Right ventricle myocardium superior (tissue), 1 donor: ENCODE measurements around the gene FBN2. TPM values are rescaled to one million over a fixed set of nuclear protein-coding genes. Genes with fewer than 3 reads are reported as not detected.
A peak's percentile ranks its signal among the peaks of the same experiment; 100 is the strongest.

ENCODE experiments used
- ATAC-seq: fragments of 200-7000 bp; cut with Tn5 transposase; one replicate; pipeline ENCODE4 v1.9.1; 2020; ENCODE audit warnings: mild to moderate bottlenecking; ENCODE audit not compliant: poor library complexity
- DNase-seq: peaks from one replicate; pipeline ENCODE4 v3.0.0-alpha.2; 2020
- intact Hi-C: fragments of 100-400 bp; cut with DNase I; formaldehyde crosslinking; loops from one replicate; pipeline ENCODE4 v1.11.2; 2022
- long read RNA-seq: library from polyadenylated mRNA; unstranded; transcript quantifications from one replicate; pipeline ENCODE4 v2.0.0, GENCODE V29; 2021
- total RNA-seq: library from RNA; stranded (reverse); fragmentation: NEBNext Ultra II Directional; extraction: Animal tissue kit (Norgen Biotek cat#: 25700); gene quantifications from one replicate; pipeline ENCODE4 v1.2.1, GENCODE V29; 2021
- donor health status: DM: no; HTN: yes; CAD: no; lungs with severe emphysema.

Gene FBN2
- 23.5 TPM for total RNA-seq
- long read RNA-seq, partial matches to known transcripts: 16 of 25 reads
- long read RNA-seq, other reads (novel, unspliced or antisense): 8 of 25 reads

GRCh38 chr5:128538000-128538249 is at the start of gene FBN2:
TSS of gene FBN2 (minus strand) at chr5:128538245. CDS start at chr5:128537603, 642 bp downstream.
- intact Hi-C loops: no loop called here
- no peak for ATAC-seq
- no peak for DNase-seq

- ATAC-seq: no peak
- intact Hi-C loops: no loop called here
- DNase-seq: no peak
Measured at GRCh38 chr5:128587275-128587674, 49.2 kb upstream of the FBN2 start.

GRCh38 chr5:128586848-128587247 is 48.8 kb upstream of the FBN2 start:
- intact Hi-C loops: no loop called here
- DNase-seq (no peak), ATAC-seq (no peak)

GRCh38 chr5:128579639-128580038 is 41.6 kb upstream of the FBN2 start:
- intact Hi-C loops: no loop called here
- ATAC-seq (no peak), DNase-seq (no peak)

GRCh38 chr5:128579093-128579492 is 41.0 kb upstream of the FBN2 start:
- no peak for ATAC-seq
- DNase-seq: no peak
- intact Hi-C loops: no loop called here

GRCh38 chr5:128574041-128574440 is 36.0 kb upstream of the FBN2 start:
- intact Hi-C loops: no loop called here
- DNase-seq (no peak), ATAC-seq (no peak)

- intact Hi-C loops: no loop called here
- DNase-seq (no peak), ATAC-seq (no peak)
Measured at GRCh38 chr5:128572930-128573319, 34.9 kb upstream of the FBN2 start.

GRCh38 chr5:128572051-128572929 is 34.2 kb upstream of the FBN2 start:
- intact Hi-C loops: no loop called here
- DNase-seq (no peak), ATAC-seq (no peak)

GRCh38 chr5:128566178-128566577 is 28.1 kb upstream of the FBN2 start:
- ATAC-seq (no peak), DNase-seq (no peak)
- intact Hi-C loops: no loop called here

GRCh38 chr5:128559300-128560297 is 21.6 kb upstream of the FBN2 start:
- DNase-seq (no peak), ATAC-seq (no peak)
- intact Hi-C loops: no loop called here

GRCh38 chr5:128553747-128554146 is 15.7 kb upstream of the FBN2 start:
- intact Hi-C loops: no loop called here
- ATAC-seq (no peak), DNase-seq (no peak)

GRCh38 chr5:128551476-128551875 is 13.4 kb upstream of the FBN2 start:
- ATAC-seq (no peak), DNase-seq (no peak)
- intact Hi-C loops: no loop called here

GRCh38 chr5:128549496-128549895 is 11.5 kb upstream of the FBN2 start:
- intact Hi-C loops: no loop called here
- ATAC-seq (no peak), DNase-seq (no peak)

GRCh38 chr5:128546658-128547281 is 8.7 kb upstream of the FBN2 start:
- intact Hi-C loops: no loop called here
- ATAC-seq (no peak), DNase-seq (no peak)

GRCh38 chr5:128541385-128541784 is 3.3 kb upstream of the FBN2 start:
- intact Hi-C loops: no loop called here

GRCh38 chr5:128539038-128539429 is 989 bp upstream of the FBN2 start:
- ATAC-seq (peak; percentile 27), DNase-seq (no peak)
- intact Hi-C loops: no loop called here

More at GRCh38 chr5:128541385-128541784, 3.3 kb upstream of the FBN2 start:
- DNase-seq (no peak), ATAC-seq (no peak)

- intact Hi-C loops: no loop called here
- ATAC-seq: peak; percentile 86
- peak; percentile 82 for DNase-seq
Measured at GRCh38 chr5:128538250-128539037, 399 bp upstream of the FBN2 start.

GRCh38 chr5:128537221-128537999 is 635 bp downstream of the FBN2 start:
- DNase-seq (peak; percentile 48), ATAC-seq (peak; percentile 67)
- intact Hi-C loops: no loop called here
